Mesodermal cell (in vitro differentiated cells): ENCODE results near the gene TMEM132C.

Experiments used
- H3K27ac ChIP-seq: 2 replicates; pipeline ENCODE4 v1.7.0; 2013; ENCODE audit warnings: mild to moderate bottlenecking, low read depth, low read length, moderate library complexity; ENCODE audit not compliant: severe bottlenecking
- H3K36me3 ChIP-seq: 2 replicates; pipeline ENCODE4 v1.7.1; 2013; ENCODE audit warnings: mild to moderate bottlenecking, low read length, moderate library complexity; ENCODE audit not compliant: control insufficient read depth, insufficient read depth
- H3K4me1 ChIP-seq: one replicate; pipeline ENCODE4 v1.7.1; 2013; ENCODE audit warnings: mild to moderate bottlenecking, low read length; ENCODE audit not compliant: insufficient read depth, control insufficient read depth, poor library complexity, severe bottlenecking
- H3K4me3 ChIP-seq: 2 replicates; pipeline ENCODE4 v1.7.0; 2013; ENCODE audit warnings: low read length, control low read depth, mild to moderate bottlenecking; ENCODE audit not compliant: insufficient read depth, poor library complexity, severe bottlenecking; ENCODE audit errors: extremely low read depth
- H3K9me3 ChIP-seq: 2 replicates; pipeline ENCODE4 v1.7.1; 2013; ENCODE audit warnings: mild to moderate bottlenecking, low read length, moderate library complexity; ENCODE audit not compliant: control insufficient read depth
- WGBS, 2 experiments: methylation state at CpG; one replicate each; pipeline ENCODE4 v1.1.5; 2013; ENCODE audit warnings: missing lambda C conversion rate in 2 of 2; ENCODE audit not compliant: insufficient coverage in 2 of 2; 5-methylcytosine and 5-hydroxymethylcytosine counted together

Gene TMEM132C

GRCh38 chr12:128657378-128657777 lies 390.4 kb downstream of the TMEM132C start:
- no peak overlapping the region for H3K4me3 ChIP-seq
- WGBS, 2 experiments: 84 to 96% methylated on average over 3 of the region's 3 CpGs
- H3K27ac ChIP-seq: no peak overlapping the region
- no peaks in the 10 kb centered on the region for H3K36me3 ChIP-seq
- no peaks in the 10 kb centered on the region for H3K4me1 ChIP-seq
- no peaks in the 10 kb centered on the region for H3K9me3 ChIP-seq

GRCh38 chr12:128660532-128661225 lies 393.7 kb downstream of the TMEM132C start:
- 88 to 96% methylated on average over 4 to 5 of the region's 7 CpGs for WGBS, 2 experiments
- H3K9me3 ChIP-seq: no peaks in the 10 kb centered on the region
- H3K36me3 ChIP-seq: no peaks in the 10 kb centered on the region

DNA sequence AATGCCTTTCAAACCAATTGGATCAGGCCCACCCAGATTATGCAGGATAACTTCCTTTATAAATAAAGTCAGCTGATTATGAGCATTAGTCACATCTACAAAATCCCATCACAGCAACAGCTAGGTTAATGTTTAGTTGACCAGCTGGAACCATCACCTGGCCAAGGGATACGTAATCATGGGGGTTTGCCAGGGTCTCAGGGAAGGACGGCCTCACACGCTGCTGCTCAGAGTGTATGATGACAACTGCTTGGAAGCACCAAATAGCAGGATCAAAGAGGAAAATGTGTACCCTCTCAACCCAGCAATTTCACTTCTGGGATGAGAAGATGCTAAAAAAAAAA lies 394.2 kb downstream of the TMEM132C start:
- no peaks in the 10 kb centered on the region for H3K36me3 ChIP-seq
- H3K9me3 ChIP-seq: no peaks in the 10 kb centered on the region
- H3K27ac ChIP-seq: no peak overlapping the region
- H3K4me1 ChIP-seq: no peaks in the 10 kb centered on the region
- H3K4me3 ChIP-seq: no peak overlapping the region
- WGBS, 2 experiments: 89 to 95% methylated on average over 3 of the region's 3 CpGs

More at GRCh38 chr12:128660532-128661225, 393.7 kb downstream of the TMEM132C start:
- Histone ChIP-seq H3K27ac (no peak overlapping the region), H3K4me3 (no peak overlapping the region), H3K4me1 (no peaks in the 10 kb centered on the region)

GRCh38 chr12:128662101-128662500 lies 395.1 kb downstream of the TMEM132C start:
- no peaks in the 10 kb centered on the region for H3K4me1 ChIP-seq
- no peak overlapping the region for H3K27ac ChIP-seq
- no peaks in the 10 kb centered on the region for H3K36me3 ChIP-seq
- H3K9me3 ChIP-seq: no peaks in the 10 kb centered on the region
- no peak overlapping the region for H3K4me3 ChIP-seq
- WGBS, 2 experiments: no CpG with 5 or more reads among the region's 1 CpG

- H3K4me1 ChIP-seq: no peaks in the 10 kb centered on the region
- 83 to 87% methylated on average over 7 of the region's 9 CpGs for WGBS, 2 experiments
- H3K4me3 ChIP-seq: no peak overlapping the region
- no peak overlapping the region for H3K27ac ChIP-seq
- no peaks in the 10 kb centered on the region for H3K36me3 ChIP-seq
- H3K9me3 ChIP-seq: no peaks in the 10 kb centered on the region
These were observed 397.5 kb downstream of the TMEM132C start for GRCh38 chr12:128664501-128664900.

- H3K4me3 ChIP-seq: no peak overlapping the region
- H3K9me3 ChIP-seq: no peaks in the 10 kb centered on the region
- WGBS, 2 experiments: 86 to 91% methylated on average over 6 to 7 of the region's 7 CpGs
- H3K27ac ChIP-seq: no peak overlapping the region
- no peaks in the 10 kb centered on the region for H3K36me3 ChIP-seq
- no peaks in the 10 kb centered on the region for H3K4me1 ChIP-seq
These were observed 400.2 kb downstream of the TMEM132C start for GRCh38 chr12:128667193-128667592.

GRCh38 chr12:128671528-128672042 lies 404.6 kb downstream of the TMEM132C start:
- Histone ChIP-seq H3K4me1 (no peaks in the 10 kb centered on the region), H3K36me3 (no peaks in the 10 kb centered on the region), H3K9me3 (no peaks in the 10 kb centered on the region), H3K4me3 (no peak overlapping the region), H3K27ac (no peak overlapping the region)
- WGBS, 2 experiments: 88% methylated on average over 4 of the region's 5 CpGs; no CpG with 5 or more reads in 1 of the 2 experiments

DNA sequence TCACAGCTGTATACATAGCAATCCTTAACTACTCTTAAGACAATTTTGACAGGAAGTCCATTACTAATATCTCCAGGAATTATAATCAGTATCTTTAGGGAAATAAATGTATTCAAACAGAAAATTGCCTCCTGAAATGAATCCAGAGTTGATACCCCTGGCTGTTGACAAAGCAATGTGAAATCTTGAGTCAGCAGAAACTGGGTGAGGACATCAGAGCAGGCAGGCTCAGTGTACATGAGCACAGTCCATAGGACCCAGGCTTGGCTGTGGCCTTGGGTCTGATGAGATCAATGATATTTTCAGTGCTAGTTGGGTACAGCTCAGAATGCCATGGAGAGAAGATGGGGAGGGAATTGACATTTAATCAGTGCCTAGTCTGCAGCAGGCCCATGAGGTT lies 405.5 kb downstream of the TMEM132C start:
- Histone ChIP-seq H3K4me1 (no peaks in the 10 kb centered on the region), H3K9me3 (no peaks in the 10 kb centered on the region), H3K36me3 (no peaks in the 10 kb centered on the region), H3K4me3 (no peak overlapping the region), H3K27ac (no peak overlapping the region)

GRCh38 chr12:128672893-128673292 lies 405.9 kb downstream of the TMEM132C start:
- no peak overlapping the region for H3K4me3 ChIP-seq
- 78 to 79% methylated on average over 2 to 4 of the region's 4 CpGs for WGBS, 2 experiments
- no peaks in the 10 kb centered on the region for H3K9me3 ChIP-seq
- no peaks in the 10 kb centered on the region for H3K4me1 ChIP-seq
- no peak overlapping the region for H3K27ac ChIP-seq
- H3K36me3 ChIP-seq: no peaks in the 10 kb centered on the region

GRCh38 chr12:128675576-128675975 lies 408.6 kb downstream of the TMEM132C start:
- H3K4me1 ChIP-seq: no peaks in the 10 kb centered on the region
- H3K9me3 ChIP-seq: no peaks in the 10 kb centered on the region
- no peaks in the 10 kb centered on the region for H3K36me3 ChIP-seq
- H3K4me3 ChIP-seq: no peak overlapping the region
- H3K27ac ChIP-seq: no peak overlapping the region

DNA sequence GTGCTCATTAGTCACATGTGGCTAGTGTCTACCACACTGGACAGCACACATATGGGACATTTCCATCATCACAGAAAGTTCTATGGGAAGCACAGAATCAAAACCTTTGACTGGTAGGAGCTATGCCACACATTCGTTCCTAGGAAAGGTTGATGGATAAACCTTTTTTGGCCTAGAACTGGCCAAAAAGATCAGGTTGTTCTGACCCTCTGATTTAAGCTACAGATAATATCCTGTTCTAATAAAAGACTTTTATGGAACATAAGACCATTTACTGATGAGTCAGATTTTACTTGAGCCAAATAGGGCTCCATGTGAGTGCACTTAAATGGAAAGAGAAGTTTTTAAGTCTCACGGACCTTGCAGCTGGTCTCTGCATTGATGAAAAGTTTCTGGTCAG lies 413.6 kb downstream of the TMEM132C start:
- Histone ChIP-seq H3K36me3 (no peaks in the 10 kb centered on the region), H3K4me3 (no peak overlapping the region), H3K4me1 (no peaks in the 10 kb centered on the region), H3K9me3 (no peaks in the 10 kb centered on the region), H3K27ac (no peak overlapping the region)
- 87 to 93% methylated on average over 2 of the region's 2 CpGs for WGBS, 2 experiments
